ENCODE results near the gene PCDHGA3.

DNA sequence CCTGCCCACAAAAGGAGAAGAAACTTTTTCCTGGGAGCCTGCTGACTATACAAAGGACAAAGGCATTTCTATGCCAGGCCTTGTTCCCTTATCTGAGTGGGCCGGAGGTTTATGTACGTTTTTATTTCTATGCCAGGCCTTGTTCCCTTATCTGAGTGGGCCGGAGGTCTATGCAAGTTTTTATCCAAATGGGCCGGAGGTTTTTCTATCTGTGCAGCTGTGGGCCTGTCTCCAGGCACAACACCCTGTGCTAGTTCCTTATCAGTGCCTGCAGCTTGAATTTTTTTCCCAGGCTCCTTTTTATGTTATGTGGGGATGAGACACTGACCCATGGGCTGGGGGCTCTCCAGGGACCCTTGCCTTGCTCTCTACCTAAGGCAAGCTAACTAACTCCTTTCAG is 45.3 kb upstream of the PCDHGA3 start:
- TF ChIP-seq, protein P1, sequence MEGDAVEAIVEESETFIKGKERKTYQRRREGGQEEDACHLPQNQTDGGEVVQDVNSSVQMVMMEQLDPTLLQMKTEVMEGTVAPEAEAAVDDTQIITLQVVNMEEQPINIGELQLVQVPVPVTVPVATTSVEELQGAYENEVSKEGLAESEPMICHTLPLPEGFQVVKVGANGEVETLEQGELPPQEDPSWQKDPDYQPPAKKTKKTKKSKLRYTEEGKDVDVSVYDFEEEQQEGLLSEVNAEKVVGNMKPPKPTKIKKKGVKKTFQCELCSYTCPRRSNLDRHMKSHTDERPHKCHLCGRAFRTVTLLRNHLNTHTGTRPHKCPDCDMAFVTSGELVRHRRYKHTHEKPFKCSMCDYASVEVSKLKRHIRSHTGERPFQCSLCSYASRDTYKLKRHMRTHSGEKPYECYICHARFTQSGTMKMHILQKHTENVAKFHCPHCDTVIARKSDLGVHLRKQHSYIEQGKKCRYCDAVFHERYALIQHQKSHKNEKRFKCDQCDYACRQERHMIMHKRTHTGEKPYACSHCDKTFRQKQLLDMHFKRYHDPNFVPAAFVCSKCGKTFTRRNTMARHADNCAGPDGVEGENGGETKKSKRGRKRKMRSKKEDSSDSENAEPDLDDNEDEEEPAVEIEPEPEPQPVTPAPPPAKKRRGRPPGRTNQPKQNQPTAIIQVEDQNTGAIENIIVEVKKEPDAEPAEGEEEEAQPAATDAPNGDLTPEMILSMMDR (IDR thresholded peaks at IDR 0.05; ENCODE audit: poor library complexity, severe bottlenecking), result no peak
- TF ChIP-seq EZH2 (IDR thresholded peaks at IDR 0.05; ENCODE audit: borderline replicate concordance, insufficient read depth, low read length, poor library complexity, severe bottlenecking), result no peak
- TF ChIP-seq SMC3 (conservative IDR thresholded peaks at IDR 0.05; ENCODE audit: poor library complexity), result no peak
- no peak for TF ChIP-seq POLR2AphosphoS5 (IDR thresholded peaks at IDR 0.05)
- no peak for TF ChIP-seq EP300 (conservative IDR thresholded peaks at IDR 0.05; ENCODE audit: poor library complexity, severe bottlenecking)
- TF ChIP-seq MXI1 (conservative IDR thresholded peaks at IDR 0.05; ENCODE audit: poor library complexity, severe bottlenecking), result no peak
- TF ChIP-seq REST (IDR thresholded peaks at IDR 0.05; ENCODE audit: borderline replicate concordance), result no peak
- TF ChIP-seq TAF1 (IDR thresholded peaks at IDR 0.05; ENCODE audit: low read depth), result no peak
